ENCODE measurements around the gene CSRNP3. TPM values are rescaled to one million over a fixed set of nuclear protein-coding genes. Genes with fewer than 3 reads are reported as not detected.

The CSRNP3 gene
- total and polyA plus RNA-seq, 10 of the 15 experiments (the other 5 are each of a cell fraction or from before 2014, with no cell fraction given) = 0.03 to 5.2 (median 0.11) TPM; not detected in 1

- TF ChIP-seq EP300 (IDR thresholded peaks at IDR 0.05; ENCODE audit: borderline replicate concordance in 1 of 2, control insufficient read depth in 1 of 2, low read depth in 2 of 2, low read length in 2 of 2) = no peak
- no peak for TF ChIP-seq MAX (IDR thresholded peaks at IDR 0.05; ENCODE audit: low read depth, low read length)
- no peak for TF ChIP-seq NFYA (IDR thresholded peaks at IDR 0.05; ENCODE audit: borderline replicate concordance, low read depth, low read length)
- no peak for TF ChIP-seq E2F4 (IDR thresholded peaks at IDR 0.05; ENCODE audit: low read depth, low read length)
- no peak for TF ChIP-seq ASH2L (IDR thresholded peaks at IDR 0.05; ENCODE audit: borderline replicate concordance, low read depth)
Measured at GRCh38 chr2:165567273-165567672, 97.8 kb downstream of the CSRNP3 start (continued).

- Histone ChIP-seq H3K27ac (ENCODE audit: control insufficient read depth, insufficient read depth) (no peak overlapping the region), H3K27me3 (replicated peaks in 1 of 2; ENCODE audit: control insufficient read depth in 2 of 2, insufficient read depth in 2 of 2, low read length in 1 of 2) (no peaks in the 10 kb centered on the region), H3K4me2 (ENCODE audit: control insufficient read depth, insufficient read depth) (no peak overlapping the region), H3K4me1 (ENCODE audit: control insufficient read depth, insufficient read depth, low read length) (no peaks in the 10 kb centered on the region), H3K4me3 (no peak overlapping the region), H3K36me3 (ENCODE audit: control insufficient read depth in 2 of 2, insufficient read depth in 2 of 2, low read length in 1 of 2) (no peaks in the 10 kb centered on the region), H3K9ac (ENCODE audit: control insufficient read depth, insufficient read depth, low read length) (no peak overlapping the region), H3K9me3 (replicated peaks; ENCODE audit: control insufficient read depth, insufficient read depth, low read length) (no peaks in the 10 kb centered on the region), H3K79me2 (ENCODE audit: control insufficient read depth, insufficient read depth, low read length) (no peaks in the 10 kb centered on the region), H4K20me1 (ENCODE audit: control insufficient read depth, insufficient read depth) (no peaks in the 10 kb centered on the region), H2AFZ (ENCODE audit: control insufficient read depth, low read depth, low read length) (no peak overlapping the region)
- DNase-seq (ENCODE audit: low read depth, low spot score) = no peak
- BruUV-seq (replicated peaks) = no TSS peak
- CTCF ChIA-PET = interaction anchor here (0.8 to 2.1 kb wide), 7 partner anchors 11 to 306 kb away, joined by 3 to 5 read pairs (median 3); no protein-coding TSS in a partner anchor
- FAIRE-seq = no peak
- intact Hi-C loops (cut with micrococcal nuclease; ENCODE audit: unreplicated experiment) = loop anchor here (10.0 kb wide), 1 partner anchor 306 kb away; no protein-coding TSS in a partner anchor
- POLR2A ChIA-PET = interaction anchor here (0.6 to 1.3 kb wide), 3 partner anchors 9 to 40 kb away, joined by 3 to 6 read pairs (median 3); no protein-coding TSS in a partner anchor
- RAD21 ChIA-PET (ENCODE audit: unreplicated experiment) = interaction anchor here (0.8 to 7.2 kb wide), 3 partner anchors 106 to 166 kb away, joined by 3 to 42 read pairs (median 4); no protein-coding TSS in a partner anchor
- in situ Hi-C loops (cut with MboI) = no loop called here
- no peak for ATAC-seq
- SMC1A ChIA-PET (ENCODE audit: uncharacterized antibody, unreplicated experiment) = interaction anchor here (0.7 to 12.4 kb wide), 20 partner anchors 8 to 306 kb away, joined by 3 to 75 read pairs (median 4); no protein-coding TSS in a partner anchor
- TF ChIP-seq RELB (IDR thresholded peaks at IDR 0.05; ENCODE audit: low read depth) (no peak), ZNF207 (IDR thresholded peaks at IDR 0.05; ENCODE audit: borderline replicate concordance) (no peak), HSF1 (IDR thresholded peaks at IDR 0.05; ENCODE audit: low read depth, low read length) (no peak), IRF3 (IDR thresholded peaks at IDR 0.05) (no peak), ELK1 (IDR thresholded peaks at IDR 0.05; ENCODE audit: low read depth, low read length) (no peak), MAX (IDR thresholded peaks at IDR 0.05; ENCODE audit: low read depth, low read length) (no peak), E2F4 (IDR thresholded peaks at IDR 0.05; ENCODE audit: low read depth, low read length) (no peak), ATF7 (IDR thresholded peaks at IDR 0.05; ENCODE audit: low read depth) (no peak)
Measured at GRCh38 chr2:165568361-165568760, 98.9 kb downstream of the CSRNP3 start.

All from GM12878 (cell line).